GM18858 (cell line): ENCODE data around the gene C1QTNF1.
"Not testable (repeated sequence)": the region's sequence is repeated elsewhere in the genome, so short reads cannot be mapped to it uniquely, and the experiment has no call there.

Experiments used
- ATAC-seq: cut with Tn5 transposase; IDR thresholded peaks from one replicate; pipeline ENCODE4 v1.9.1; 2021; ENCODE audit not compliant: unreplicated experiment

The C1QTNF1 gene

DNA sequence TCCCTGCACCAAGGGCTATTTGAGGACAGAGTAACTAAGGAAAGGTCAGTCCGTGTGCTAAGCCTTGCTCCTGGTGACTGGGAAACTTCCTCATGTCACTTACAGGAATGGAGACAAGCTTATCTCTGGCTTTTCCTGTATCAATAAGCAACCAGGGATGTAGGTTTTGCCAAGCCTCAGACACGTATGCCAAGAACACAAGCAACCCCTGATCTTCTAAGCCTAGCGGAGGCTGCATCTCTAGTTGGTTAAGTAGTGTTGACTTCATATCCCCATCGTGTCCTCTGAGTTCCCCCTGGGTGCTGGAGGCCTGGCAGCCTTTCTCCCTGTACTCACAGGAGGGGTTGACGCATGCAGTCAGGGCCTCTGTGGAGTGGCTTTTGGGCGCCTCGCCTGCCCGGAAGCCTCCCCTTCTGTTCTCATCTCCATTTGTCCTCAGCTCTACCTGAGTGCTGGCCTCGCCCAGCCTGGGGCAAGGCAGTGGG, 1.4 kb upstream of the C1QTNF1 start:
- no peak for ATAC-seq

DNA sequence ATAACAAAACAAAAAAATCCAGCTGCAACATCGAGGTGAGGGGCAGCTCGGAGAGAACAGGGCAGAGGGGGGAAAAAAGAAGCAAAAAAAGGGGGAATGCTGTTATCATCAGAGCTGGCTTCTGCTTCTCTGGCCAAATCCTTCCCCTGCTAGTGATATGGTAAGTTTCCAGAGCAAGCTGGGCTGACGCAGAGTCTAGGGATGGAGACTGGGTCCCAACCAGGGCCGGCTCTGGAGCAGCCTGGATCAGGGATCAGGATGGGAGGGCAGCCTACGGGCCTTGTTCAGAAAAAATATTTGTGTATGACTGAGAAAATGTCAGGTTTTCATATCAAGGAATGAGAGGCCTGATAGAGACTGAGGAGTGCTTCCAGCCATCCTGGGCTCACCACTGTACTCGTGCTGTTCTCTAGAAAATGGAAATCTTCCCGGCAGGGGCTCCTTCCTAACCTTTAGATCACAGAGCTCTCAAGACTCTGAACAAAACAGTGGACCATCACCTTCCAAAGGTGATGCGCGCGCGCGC, 726 bp upstream of the C1QTNF1 start:
- no peak for ATAC-seq

DNA sequence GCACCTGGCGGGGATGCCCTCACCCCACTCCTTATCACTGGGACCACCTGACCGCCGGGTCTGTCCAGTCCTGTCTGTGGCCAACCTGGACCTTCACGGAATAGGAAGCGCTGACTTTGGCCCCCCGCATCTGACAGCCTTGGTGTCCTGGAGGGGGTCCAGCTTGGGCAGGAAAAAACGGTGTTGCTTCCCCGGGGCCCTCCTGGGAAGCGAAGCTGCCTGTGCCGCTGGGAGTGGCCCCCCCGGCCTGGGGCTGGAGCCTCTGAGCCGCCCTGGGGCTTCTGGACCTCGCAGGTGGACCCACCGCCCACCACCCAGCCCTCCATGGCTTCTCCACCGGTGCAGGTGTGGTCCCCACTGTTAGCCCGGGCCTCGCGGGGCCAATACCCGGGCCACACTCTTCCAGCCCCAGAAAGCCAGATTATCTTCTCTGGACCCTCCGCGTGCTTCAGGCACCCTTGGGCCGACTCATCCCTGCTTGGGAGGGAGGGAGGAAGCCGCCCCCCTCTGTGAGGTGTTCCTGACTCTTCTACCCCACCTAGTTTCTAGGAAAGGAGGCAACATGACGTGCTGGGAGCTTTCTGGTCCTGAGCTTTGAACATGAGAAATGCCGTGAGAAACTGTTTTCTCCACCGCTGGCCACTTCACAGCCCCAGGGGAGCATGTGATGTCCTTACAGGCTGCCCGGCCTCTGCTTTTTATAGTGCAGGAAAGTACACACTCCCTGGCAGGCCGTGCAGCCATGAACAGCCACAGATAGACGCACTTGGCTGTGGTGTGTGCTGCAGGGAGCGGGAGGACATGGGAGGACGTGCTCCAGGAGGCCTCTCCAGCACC, 1.1 kb downstream of the C1QTNF1 start:
- no peak for ATAC-seq

DNA sequence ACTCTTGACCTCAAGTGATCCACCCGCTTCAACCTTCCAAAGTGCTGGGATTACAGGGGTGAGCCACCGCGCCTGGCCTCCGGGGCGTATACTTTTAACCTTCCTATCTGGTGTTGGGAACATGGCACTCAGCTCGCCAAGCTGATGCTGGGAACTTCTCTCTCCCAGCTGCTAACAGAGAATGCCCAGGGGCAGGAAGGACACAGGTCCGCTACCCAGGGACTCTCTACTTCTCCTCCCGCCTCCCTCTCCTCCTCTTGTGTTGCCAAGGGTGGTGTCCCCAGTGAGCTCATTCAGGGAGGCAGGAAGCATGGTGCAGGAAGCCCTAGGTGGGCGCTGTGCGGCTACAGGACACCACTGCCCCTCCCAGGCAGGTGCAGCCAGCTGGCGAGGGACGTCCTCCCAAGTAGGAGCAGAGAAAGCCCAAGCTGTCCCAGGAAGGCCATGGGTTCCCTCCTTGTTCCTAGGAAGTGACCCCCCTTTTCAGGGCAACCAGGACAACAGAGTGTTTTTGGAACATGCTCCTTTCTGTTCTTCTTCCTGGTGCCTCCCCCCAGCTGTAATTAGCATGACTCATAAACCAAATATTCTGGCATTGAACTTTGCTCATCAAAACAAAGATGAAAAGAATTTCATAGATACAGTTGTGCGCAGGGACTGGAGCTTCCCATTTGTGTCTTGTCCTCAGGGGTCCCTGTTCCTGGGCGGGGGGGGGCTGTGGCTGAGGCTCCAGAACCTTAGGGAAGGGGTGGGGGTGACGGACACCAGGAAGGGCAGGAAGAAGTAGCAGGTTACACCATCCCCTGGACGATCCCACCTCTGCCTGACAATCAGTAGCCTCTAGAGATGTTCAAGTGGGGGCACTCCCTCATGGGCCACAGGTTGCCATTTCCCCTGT, 2.7 kb downstream of the C1QTNF1 start:
- ATAC-seq: no peak

DNA sequence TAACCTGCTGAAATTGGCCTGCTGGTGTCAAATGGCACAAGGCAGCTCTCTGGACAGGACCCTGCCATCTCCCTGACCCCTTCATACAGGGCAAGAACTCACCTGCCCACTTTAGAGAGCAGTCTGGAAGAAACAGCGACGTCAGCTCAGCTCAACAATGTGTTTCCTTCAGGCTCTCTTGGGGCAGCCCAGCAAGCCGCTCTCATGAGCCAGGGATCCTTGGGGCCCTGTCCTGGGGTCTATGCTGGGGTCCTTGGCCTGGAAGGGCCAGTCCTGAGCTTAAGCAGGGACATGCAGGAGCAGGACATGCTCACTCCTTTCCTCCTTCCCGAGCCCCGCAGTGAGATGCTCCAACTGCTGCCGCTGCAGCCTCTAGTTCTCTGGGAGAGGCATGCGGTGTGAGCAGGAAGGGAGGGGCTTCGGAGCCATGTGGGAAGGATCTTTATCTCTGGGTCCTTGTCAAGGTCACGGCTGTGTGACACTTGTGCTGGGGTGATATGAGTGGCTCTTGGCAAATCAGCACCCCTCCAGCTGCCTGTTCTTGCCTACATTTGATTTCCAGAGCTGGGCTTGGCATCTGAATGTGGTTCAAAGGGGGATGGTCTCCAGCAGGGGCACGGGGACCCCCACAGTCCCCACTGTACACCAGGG, 3.4 kb downstream of the C1QTNF1 start:
- no peak for ATAC-seq

DNA sequence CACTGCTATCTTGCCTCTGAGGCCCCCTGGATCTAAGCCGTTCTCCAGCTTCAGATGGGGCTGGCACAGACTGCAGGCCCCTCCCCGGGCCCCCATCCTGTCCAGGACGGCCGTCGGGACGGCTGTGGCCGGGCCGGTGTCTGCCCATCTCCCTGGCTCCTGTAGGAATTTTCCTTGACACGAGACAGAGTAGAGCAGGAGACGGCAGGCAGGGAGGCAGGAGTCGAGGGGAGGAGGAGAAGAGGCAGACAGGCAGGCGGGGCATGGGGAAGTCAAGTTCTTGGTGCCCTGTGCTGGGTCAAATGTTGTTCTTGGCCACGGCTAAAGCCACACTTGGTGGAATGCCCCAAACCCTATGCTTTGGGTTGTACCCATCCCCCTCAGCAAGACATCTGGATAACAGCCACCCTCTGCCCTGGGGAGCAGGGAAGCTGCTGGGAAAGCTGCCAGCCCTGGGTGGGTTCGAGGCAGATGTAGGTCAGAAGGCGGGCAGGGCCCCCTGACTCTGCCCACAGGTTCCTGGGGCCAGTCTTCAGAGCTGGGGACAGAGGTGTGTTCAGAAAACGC, 4.0 kb downstream of the C1QTNF1 start:
- ATAC-seq: no peak

DNA sequence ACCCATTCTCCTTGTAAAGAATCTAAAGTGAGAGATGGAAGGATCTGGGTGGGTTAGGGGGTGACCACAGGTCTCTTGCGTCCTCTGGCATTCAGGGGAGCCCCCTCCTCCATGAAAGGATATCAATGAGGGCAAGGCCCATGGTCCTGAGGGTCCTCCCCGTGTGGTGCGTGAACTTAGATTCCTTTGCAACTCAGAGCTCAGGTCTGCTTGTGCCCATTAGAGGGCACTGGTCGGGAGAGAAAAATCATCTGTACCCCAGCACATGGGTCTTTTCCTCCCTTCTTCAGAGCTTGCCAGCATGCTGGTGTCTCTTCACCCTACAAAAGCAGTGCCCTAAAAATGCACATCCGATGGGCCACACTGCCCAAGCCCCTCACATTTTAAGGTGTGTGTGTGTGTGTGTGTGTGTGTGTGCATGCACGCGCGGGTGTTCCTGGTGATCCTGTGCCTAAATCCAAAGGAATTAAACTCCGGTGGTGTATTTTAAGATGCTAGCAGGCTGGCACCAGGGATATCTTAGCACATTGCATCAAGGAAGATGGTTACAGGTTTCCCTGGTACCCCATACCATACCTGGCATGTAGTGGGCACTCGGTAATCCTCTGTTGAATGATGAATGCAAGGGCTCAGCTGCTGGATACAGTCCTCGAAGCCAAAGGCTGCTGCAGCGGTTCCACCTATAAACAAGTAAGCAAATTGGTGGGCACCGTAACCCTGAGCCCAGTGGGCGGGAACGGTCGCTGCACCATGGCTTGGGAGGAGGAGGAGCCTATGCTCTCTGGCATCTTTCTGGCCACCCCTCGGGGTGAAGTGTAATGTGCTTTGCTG, 4.7 kb downstream of the C1QTNF1 start:
- ATAC-seq: no peak

DNA sequence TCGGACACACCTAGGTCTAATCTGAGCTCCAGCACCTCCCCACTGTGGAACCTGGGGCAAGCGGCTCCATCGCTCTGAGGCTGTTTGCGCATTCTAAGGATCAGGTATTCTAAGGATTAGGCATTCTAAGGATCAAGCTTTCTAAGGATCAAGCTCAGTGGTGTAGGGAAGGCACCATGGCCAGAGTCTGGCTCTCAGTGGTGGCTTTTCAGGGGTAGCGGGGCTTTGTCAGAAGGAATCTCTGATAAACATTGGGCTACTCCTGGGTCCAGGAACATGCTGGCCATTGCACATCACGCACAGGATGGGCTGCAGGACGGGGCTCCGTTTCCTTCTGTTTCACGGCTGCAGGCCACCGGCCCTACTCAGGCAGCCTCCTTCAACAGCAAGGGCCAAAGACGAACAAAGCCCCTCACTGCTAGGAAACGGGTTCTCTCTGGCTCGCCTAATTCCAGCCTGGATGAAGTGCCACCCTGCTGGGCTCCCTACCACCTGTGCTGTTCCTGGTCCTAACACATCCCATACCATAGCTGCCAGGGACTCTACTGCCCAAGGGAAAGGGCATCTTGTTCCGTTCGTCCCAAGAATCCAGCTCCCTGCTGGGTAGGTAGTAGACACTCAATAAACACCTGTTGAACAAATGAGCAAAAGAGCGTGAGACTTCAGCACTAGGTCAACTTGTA, 5.5 kb downstream of the C1QTNF1 start:
- no peak for ATAC-seq

DNA sequence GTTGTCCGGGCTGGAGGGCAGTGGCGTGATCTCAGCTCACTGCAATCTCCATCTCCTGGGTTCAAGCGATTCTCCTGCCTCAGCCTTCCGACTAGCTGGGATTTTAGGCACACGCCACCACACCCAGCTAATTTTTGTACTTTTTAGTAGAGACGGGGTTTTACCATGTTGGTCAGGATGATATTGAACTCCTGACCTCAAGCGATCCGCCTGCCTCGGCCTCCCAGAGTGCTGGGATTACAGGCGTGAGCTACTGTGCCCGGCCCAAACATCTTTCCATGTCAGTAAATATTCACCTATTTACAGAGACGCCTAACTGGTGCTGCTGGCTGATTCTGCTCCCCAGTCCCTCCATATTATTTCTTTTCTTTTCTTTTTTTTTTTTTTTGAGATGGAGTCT, 6.7 kb downstream of the C1QTNF1 start:
- ATAC-seq: not testable (repeated sequence)

DNA sequence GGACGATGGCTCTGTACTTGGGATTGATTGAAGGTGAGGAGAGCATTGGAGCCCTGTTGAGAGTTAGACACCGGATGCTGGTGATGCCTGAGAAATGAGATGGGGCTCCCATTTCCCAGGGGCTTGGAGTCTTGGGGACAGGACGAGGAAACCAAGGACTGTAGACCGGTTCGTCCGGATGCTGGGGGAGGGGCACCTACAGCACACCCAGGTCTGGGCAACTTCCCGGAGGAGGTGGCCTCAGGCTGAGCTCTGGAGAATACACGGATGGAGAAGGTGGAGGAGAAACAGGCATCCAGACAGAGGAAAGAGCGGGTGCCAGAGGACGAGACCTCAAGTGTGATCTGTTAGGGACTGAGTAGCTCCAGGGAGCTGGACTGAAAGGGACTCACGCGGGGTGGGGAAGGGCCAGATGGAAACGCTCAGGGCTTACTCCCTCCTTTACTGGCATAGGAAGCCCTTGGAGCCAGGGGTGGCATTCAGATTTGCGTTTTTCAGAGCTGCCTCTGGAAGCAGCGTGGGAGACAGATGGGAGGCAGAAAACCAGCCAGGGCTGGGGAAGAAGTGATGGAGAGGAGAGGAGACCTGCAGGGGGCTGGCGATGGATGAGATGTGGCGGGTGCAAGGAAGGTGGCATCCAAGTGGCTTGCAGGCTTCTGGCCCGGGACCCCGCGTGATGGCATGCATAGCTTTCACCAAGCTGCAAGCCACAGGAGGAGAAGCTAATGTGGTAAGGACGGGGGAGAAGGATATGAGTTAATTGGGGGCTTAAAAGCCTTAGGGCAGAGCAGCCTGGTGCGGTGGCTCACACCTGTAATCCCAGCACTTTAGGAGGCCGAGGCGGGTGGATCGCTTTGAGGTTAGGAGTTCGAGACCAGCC, 8.3 kb downstream of the C1QTNF1 start:
- ATAC-seq: no peak

DNA sequence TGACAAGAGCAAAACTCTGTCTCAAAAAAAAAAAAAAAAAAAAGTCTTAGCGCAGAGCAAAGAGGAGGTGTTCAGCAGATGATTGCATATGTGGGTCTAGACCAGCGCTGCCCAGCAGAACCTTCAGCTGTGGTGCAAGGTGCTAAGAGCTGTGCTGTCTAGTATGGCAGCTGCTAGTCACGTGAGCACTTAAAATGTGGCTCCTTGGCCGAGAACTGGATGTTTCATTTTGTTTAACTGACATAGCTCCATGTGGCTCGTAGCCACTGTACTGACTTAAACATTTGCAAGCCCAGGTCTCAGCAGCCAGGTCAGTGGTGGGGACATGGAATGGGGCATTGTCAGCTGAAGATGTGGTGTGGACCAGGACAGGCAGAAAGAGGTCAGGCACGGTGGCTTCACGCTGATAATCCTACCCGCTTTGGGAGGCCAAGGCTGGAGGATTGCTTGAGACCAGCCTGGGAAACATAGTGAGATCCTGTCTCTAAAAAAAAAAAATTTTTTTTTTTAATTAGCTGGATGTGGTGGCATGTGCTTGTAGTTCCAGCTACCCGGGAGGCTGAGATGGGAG, 9.2 kb downstream of the C1QTNF1 start:
- ATAC-seq: no peak

DNA sequence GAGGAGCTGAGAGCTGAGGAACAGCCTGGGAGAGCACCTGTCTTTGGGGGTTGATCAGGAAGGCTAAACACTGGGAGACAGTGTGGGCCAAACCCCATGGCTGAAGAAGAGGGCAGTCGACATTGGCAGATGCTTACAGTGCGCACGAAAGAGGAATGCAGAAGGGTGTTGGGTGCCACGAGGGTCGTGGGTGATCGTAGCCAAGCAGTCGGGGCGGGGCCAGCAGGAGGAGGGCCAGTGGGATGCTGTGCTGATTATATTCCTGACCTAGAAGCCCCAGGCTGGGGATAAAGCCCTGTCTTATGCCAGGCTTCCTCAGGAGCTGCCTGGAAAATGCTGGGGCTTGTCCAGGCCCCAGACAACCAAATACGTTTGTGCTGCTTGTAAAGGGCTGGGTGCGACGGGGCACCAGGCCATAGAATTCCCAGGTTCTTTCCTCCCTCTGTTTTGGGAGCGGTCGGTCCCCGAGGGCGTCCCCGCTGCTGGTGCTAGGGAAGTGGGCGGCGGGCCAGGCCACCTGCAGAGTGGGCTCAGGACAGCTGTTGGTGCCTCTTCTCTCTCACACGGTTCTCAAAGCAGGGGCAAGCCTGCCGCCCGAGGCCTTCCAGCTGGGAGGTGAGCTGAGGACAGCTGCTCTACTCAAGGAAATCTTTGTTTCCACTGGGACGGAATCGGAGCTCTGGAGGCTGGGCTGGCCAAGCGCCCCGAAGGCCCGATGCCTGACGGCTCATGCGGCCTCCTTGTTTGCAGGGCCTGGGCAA, 10.0 kb downstream of the C1QTNF1 start:
- no peak for ATAC-seq

DNA sequence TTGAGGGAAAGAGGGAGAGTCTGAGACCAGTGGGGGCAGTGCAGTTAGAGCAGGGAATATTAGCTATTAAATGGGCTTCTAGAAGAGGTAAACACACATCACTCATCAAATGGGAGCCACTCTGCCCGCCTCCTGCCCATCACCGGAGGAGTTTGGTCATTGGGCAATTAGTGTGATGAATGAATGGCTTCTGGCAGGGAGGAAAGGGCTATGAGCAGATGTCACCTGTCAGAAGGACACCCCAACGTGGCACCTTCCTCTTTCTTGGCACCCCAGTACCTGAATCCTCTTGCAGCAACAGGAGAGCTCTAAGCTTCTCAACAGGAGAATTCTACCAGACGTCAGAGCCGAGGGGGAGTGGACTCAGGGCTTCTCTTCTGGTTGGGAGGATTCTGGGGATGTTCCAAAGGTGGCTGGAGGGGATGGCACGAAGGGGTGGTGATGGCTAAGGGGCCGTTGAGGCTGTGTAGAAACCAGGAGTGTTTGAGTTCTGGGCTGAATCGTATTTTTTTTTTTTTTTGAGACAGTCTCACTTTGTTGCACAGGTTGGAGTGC, 11.0 kb downstream of the C1QTNF1 start:
- ATAC-seq: no peak

DNA sequence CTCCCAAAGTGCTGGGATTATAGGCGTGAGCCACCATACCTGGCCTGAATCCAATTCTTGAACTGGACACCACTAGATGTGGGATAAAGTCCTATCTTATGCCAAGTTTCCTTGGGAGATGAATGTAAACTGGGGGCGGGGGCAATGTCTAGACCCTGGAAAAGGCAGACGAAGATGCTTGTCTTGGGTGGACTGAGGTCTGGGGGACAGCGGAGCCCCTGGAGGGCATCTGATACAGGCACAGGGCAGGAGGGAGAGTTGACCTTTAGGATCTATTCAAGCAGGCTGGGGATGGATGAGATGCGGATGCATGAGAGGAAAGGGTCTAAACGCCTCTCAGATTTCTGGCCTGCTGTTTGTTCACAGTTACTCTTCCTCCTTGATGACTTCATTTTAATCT, 11.7 kb downstream of the C1QTNF1 start:
- no peak for ATAC-seq

DNA sequence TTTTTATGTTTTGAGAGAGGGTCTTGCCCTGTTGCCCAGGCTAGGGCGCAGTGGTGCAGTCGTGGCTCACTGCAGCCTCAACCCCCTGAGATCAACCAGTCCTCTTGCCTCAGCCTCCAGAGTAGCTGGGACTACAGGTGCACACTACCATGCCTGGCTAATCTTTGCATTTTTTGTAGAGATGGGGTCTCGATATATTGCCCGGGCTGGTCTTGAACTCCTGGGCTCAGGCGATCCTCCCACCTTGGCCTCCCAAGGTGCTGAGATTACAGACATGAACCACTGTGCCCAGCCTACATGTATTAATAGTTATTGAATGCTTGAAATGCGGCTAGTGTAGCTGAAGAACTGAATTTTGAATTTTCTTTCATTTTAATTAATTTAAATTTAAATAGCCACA, 12.2 kb downstream of the C1QTNF1 start:
- ATAC-seq: no peak

DNA sequence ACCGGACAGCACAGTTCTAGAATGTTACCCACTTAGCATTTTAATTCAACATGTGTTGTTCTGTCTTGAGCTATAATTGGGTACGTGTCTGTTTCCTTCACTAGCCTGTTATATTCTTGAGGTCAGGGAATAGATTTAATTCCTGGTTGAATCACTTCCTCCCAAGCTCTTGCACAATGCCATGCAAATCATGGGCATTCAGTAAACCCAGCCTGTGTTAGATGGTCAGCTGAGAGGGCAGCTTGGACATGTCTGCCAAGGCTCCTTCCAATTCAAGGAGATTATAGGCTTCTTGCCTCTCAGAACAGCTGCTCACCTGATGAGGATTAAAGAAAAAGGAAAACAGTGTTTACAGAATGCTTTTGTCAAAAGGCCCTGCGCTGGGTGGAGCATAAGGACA, 12.6 kb downstream of the C1QTNF1 start:
- ATAC-seq: no peak

DNA sequence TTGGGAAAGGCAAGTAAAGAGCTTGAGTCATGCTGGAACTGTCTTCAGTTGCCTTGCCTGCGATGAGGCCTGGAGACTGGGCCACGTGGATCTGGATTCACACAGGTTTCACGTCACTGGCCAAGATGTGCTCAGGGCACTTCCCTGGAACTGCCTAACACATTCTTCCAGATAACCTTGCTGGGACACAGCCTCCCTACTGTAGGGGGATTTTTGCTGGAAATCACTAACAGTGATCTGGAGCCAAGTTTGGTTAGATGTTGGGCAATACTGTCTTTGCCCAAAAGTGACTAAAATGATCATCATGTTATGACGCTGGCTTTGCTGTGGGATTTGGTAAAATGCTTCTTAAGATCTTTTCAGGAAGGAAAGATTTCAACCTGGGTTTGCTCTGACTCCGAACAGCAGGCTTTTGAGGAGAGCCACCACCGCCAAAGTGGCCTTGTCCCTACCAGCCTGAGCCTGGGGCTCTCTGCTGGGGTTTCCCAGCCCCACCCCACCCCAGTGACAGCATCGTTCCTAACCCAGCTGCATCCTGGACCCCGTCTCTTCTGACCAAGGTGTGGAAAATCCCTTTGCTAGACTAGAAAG, 14.7 kb downstream of the C1QTNF1 start:
- no peak for ATAC-seq
